Activated T-cell treated with anti-CD3 and anti-CD28 coated beads for 1 hour (primary cell): ENCODE results near the gene PNMA8C.
"Not testable (repeated sequence)": the region's sequence is repeated elsewhere in the genome, so short reads cannot be mapped to it uniquely, and the experiment has no call there.

Experiments used
- DNase-seq: peaks from one replicate; pipeline ENCODE4 v3.0.0-alpha.2; 2020; ENCODE audit warnings: low read depth

PNMA8C gene

GRCh38 chr19:46411088-46411924 lies 17.4 kb downstream of the PNMA8C start:
- DNase-seq: no peak

DNA sequence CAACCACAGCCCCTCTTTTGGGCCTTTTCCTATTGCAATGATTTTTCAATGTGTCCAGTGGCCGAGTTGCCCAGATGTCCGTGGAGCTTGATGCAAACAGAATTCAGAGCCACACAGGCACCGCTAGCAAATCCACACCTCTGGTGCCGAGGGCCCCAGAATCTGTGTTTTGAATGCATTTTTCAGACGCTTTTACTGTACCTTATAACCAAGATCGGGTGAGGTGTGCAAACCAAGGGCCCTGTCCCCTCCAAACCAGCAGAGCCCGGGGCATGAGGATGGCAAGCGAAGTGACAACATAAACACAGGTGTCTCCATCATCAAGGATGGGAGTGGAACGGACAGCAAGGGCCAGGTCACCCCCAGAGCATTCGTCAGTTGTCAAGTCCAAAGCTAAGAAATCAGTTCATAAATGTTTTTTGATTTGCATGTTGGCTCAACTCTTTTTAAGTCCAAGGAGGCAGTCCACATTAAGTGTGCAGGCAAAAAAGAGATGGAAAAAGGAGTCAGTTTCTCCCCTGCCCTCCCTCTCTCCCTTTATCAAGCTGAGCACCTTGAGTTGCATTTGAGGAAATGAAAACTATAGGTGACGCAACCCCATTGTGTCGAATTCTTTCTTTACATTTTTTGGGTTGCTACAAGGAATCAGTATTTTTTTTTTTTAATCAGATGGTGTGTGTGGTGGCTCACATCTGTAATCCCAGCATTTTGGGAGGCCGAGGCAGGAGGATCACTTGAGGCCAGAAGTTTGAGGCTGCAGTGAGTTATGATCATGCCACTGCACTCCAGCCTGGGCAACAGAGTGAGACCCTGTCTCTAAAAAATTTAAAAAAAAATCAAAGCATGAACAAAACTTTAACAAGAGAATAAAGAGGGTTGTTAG lies 18.3 kb downstream of the PNMA8C start:
- no peak for DNase-seq

DNA sequence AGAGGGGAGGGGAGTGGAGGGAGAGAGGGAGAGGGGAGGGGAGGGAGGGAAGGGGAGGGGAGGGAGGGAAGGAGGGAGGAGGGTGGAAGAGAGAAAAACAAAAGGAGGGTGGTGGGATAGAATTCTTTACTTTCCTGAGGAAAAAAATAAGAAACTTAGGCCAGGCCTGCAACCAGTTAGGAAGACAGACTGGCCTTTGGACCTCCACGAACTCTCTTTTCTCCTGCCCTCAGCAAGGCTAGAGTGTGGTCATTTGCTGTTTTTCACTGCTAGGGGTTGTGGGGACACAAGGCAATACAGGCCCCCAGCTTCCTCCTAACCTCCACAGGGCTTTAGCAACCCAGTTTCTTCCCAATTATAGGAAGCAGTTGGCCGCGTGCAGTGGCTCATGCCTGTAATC lies 19.5 kb downstream of the PNMA8C start:
- DNase-seq: no peak

DNA sequence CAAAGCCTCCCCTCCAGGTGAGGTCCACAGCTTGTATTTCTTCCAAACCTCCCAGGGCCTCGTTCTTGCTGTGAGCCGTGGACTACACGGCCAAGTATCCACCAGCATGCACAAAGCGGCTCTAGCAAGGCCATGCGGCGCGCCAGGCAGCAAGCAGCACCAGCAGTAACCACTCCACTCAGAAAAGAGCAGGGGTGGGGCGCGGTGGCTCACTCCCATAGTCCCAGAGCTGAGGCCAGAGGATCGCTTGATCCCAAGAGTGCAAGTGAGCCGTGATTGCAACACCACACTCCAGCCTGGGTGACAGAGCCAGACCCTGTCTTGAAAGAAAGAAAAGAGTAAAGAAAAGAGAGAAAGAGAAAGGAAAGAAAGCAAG lies 20.1 kb downstream of the PNMA8C start:
- no peak for DNase-seq

DNA sequence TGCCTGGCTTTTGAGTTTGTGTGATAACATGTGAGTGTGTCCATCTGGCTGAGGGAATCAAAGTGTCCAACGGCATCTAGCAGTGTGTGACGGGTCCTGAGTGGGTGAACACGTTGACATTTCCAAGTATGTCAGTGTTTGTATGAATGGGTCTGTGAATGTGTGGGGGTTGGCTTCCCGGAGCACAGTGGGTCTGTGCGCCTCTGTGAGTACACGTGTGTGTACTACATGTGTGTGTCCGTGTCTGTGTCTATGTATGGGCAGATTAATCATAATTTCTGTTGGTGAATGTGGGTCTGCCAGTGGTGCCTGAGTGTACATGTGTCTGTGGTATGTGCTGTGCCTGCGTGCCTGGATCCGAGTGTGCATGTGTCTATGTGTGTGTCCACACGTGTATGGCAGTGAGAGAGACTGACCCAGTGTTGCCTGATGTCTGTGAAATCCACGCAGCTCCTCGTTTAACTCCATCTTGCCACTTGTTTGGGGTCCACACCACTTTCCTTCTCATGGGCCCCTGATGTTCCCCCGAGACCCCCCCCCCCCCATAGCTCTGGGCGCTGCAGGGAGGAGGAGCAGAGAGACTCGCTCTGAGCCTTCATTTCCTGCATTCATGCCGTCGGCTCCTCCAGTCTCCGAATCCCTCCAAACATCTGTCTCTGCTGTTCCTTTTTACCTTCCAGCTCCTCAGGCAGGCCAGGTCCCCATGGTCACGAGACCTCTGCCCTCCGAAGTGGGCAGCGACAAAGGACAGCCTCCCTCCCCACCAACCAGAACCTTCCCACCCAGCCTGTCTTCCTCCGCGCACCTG lies 20.7 kb downstream of the PNMA8C start:
- DNase-seq: no peak

DNA sequence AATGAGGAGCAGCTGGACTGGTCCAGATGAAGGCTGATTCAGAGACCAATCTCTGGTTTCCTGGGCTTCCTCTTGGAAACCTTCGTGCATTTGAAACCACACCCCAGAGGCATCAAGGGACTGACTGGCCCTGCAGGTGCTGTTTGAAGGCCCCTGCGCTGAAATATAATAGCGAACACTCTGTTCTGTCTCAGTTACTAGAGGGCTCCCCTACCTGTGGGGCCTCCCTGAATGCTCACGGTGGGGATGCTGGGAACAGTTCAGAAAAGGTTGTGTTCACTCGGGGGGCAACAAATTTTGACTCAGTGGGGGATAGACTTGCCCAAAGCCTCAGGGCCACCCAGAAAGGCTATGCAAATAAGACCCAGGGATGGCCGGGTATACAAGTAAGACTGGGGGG lies 21.8 kb downstream of the PNMA8C start:
- DNase-seq: no peak

- DNase-seq: no peak
Observed at GRCh38 chr19:46404753-46405468, 23.8 kb downstream of the PNMA8C start.

DNA sequence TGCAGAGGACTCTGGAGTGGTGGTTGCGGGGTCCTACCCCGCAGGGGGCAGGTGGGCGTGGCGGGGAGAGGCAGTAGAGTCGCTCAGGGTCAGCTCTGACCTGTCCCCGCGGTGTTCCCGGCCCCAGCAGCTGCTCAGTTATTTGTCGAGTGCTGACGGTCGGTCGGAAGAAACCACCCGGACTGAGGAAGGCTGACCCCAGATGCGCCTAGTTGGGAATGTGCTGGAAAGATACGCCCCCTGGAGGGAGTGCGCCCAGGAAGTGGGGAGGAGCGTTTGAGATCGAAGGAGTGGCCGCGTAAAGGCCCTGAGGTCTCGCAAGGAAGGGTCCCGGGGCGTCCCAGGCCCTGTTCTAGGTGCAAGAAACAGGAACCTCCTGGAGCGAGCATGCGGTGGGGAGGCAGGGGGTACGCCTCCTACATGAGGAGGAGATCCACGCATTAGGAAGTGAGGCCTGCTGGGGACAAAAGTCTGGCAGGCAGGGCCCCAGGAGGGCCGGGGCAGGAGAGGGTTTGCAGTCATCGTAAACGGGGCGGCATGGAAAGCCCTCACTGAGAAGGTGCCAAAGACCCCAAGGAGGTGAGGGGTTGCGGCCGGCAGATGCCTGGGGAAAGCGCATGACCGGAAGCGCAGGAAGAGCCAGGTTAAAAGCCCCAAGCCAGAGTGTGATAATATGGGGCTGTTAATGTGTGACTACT lies 24.5 kb downstream of the PNMA8C start:
- DNase-seq: no peak

DNA sequence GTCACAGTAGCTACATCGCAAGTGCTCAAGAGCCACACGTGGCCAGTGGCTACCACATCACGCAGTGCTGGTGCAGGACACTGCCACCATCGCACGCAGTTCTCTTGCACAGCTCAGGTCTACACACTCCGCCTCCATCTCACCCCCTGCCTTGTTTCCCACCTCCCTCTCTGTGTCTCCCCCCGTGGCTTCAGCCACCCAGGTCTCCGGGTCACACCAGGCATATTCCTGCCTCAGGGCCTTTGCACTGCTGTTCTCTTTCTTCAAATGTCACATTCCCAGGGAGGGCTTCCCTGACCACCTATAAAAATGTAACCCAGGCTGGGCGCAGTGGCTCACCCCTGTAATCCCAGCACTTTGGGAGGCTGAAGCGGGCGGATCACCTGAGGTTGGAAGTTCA lies 26.0 kb downstream of the PNMA8C start:
- no peak for DNase-seq

DNA sequence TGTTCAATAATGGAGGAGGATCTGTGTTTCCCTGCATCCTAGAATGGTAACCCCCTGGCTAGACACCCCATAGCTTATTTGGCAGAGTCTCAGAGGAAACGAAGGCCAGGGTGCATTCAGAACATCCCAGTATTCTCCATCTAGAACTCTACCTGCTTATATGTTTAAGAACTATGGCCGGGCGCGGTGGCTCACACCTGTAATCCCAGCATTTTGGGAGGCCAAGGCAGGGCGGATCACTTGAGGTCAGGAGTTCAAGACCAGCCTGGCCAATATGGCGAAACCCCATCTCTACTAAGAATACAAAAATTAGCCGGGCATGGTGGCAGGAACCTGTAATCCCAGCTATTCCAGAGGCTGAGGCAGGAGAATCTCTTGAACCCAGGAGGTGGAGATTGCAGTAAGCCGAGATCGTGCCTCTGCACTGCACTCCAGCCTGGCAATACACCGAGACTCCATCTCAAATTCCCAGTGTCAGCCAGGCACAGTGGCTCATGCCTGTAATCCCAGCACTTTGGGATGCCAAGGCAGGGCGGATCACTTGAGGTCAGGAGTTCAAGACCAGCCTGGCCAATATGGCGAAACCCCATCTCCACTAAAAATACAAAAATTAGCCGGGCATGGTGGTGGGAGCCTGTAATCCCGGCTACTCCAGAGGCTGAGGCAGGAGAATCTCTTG lies 30.8 kb downstream of the PNMA8C start:
- not testable (repeated sequence) for DNase-seq

DNA sequence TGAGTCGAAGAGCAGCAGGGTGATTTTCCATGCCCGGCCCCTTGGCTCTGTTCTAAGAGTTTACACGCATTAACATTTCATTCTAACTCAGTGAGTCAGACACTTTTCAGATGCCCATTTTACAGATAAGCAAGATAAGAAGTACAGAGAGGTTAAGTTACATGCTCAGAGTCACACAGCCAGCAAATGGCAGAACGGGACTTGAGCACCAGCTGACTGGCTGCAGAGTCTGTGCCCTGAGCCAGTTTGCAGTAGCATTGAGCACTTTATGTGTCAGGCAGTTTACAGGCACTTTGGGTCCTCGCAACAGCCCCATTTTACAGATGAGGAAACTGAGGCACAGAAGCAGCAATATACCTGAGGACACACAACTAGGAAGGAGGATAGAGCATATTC lies 34.3 kb downstream of the PNMA8C start:
- DNase-seq: no peak

- DNase-seq: no peak
Observed at GRCh38 chr19:46393456-46394401, 35.0 kb downstream of the PNMA8C start.

GRCh38 chr19:46392837-46393236 lies 35.9 kb downstream of the PNMA8C start:
- no peak for DNase-seq

DNA sequence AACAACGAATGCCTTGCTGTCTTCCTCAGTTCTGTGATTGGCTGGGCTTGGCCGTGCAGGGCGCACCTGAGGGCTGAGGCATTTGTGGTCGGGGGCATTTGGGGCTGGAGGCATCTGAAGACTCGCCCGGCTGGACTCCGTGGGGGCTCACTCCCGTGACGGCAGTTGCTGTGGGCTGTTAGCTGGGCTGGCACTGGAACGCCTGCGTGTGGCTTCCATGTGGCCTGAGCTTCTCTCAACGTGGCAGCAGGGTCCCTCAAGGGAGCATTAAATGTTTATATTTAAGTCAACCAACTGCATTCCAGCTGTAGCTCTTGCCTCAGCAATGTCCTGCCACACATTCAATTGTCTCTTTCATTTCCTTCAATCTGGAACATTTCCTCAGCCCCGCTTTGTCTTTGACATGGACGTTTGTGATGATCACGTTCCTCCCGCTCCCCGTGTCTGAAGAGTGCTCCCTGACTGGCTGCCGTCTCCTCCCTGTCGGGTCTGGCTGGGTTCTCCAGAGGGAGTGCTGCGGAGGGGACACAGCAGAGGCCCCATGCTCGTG lies 36.4 kb downstream of the PNMA8C start:
- no peak for DNase-seq

DNA sequence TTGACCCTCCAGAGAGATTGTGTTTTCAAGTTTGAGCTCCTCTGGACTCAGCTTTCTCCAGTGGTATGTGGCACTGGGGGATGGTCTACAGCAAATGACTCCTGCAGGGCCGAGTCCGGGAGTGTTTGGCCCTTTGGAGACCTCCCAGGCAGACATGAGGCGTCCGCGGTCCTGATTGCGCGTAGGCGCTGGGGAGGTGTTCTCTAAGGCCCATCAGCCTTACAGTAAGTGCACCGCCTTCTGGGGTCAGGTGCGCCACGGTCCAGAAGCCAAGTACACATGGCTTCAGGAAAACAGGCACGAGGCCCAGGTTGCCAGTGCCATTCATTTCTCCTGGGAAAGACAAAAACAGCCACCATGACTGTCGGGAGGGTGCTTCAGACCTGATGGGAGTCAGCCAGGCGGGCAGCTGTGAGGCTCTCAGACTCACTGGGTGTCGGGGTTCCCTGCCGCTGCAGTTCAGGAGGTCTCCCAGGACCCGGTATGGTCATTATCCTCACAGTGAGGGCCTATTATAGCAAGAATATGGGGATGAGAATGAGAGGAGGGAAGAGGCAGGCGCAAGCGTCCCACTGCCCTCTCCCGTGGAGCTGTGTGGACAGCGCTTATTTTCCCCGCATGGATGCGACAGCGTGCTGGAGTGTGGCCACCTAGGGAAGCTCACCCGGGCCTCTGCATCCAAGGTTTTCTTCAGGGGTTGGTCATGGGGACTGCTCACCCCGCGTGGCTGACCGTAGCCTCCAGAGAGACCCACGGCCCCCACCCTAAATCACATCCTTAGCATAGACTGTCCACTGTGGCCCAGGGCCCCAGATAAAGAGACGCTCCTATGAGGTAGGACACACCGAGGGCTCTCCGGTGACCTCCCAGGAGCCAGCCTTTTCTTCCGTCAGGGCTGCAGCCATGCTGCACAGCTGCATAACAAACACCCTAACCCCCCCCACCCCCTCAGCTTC lies 37.2 kb downstream of the PNMA8C start:
- no peak for DNase-seq

DNA sequence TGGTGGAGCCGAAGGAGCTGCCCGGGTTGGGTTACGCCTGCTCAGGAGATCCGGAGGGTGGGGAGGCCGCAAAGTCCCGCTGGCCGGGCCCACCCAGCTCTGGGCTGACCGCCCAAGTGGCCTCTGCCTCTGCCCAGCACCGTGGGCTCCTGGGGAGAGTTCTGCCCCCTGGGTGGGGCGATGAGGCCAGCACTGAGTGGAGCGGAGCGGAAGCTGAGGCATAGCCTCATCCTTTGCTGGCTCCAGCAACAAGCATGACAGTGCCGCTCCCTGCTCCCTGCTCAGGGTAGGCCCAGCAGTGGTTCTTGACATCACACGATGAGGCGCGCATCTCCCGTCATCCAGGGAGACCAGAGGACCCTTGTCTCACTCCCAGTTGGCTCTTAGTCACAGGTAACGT lies 37.9 kb downstream of the PNMA8C start:
- no peak for DNase-seq

DNA sequence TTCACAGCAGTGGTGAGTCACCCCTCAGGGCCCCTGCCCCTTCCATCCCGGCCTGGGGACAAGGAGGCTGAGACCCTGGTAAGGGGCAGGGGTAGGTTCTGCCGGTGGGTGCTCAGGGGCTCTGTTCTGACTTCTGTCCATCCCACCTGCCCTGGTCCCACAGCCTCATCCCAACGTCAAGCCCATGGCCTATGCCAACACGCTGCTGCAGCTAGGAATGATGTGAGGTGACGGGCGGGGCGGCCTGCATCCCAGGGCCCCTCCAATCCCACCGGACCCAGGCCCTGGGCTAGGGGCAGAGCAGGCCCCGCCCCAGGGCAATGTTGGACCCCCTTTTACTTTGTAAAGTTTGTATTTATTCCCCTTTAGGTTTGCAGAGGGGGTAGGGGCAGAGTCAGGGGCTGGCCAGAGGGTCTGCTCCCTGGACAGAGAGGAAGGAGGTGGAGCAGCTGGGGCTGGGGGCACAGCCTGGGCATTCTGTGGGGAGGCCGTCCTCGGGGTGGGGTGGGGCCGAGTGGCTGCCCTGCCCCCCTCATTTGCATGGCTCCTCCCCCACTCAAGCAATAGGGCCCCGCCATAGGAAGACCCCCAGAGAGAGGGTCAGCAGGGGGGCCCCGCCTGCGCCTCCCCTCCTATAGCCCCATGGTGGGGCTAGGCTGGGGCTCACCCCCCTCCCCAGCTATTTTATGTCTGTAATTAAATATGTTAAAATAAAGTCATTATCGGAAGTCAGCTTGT lies 38.4 kb downstream of the PNMA8C start:
- DNase-seq: no peak
